ENCODE measurements around the gene TRPM1. TPM values are rescaled to one million over a fixed set of nuclear protein-coding genes. Genes with fewer than 3 reads are reported as not detected.

Gene TRPM1
- total RNA-seq, 2 donors from 2014 or later: not detected

GRCh38 chr15:30999729-31000128 lies 101.8 kb downstream of the TRPM1 start:
- Histone ChIP-seq H3K9ac (ENCODE audit: low read depth in 2 of 2, low read length in 2 of 2) (no peak overlapping the region), H3K27me3 (no peaks in the 10 kb centered on the region), H3K9me3 (no peaks in the 10 kb centered on the region), H3K4me1 (no peaks in the 10 kb centered on the region), H3K4me3 (no peak overlapping the region), H3K27ac (no peak overlapping the region), H3K36me3 (no peaks in the 10 kb centered on the region)
- no peak for DNase-seq
- TF ChIP-seq, protein P1, sequence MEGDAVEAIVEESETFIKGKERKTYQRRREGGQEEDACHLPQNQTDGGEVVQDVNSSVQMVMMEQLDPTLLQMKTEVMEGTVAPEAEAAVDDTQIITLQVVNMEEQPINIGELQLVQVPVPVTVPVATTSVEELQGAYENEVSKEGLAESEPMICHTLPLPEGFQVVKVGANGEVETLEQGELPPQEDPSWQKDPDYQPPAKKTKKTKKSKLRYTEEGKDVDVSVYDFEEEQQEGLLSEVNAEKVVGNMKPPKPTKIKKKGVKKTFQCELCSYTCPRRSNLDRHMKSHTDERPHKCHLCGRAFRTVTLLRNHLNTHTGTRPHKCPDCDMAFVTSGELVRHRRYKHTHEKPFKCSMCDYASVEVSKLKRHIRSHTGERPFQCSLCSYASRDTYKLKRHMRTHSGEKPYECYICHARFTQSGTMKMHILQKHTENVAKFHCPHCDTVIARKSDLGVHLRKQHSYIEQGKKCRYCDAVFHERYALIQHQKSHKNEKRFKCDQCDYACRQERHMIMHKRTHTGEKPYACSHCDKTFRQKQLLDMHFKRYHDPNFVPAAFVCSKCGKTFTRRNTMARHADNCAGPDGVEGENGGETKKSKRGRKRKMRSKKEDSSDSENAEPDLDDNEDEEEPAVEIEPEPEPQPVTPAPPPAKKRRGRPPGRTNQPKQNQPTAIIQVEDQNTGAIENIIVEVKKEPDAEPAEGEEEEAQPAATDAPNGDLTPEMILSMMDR (IDR thresholded peaks at IDR 0.05): no peak
- intact Hi-C loops (cut with DNase I): no loop called here

DNA sequence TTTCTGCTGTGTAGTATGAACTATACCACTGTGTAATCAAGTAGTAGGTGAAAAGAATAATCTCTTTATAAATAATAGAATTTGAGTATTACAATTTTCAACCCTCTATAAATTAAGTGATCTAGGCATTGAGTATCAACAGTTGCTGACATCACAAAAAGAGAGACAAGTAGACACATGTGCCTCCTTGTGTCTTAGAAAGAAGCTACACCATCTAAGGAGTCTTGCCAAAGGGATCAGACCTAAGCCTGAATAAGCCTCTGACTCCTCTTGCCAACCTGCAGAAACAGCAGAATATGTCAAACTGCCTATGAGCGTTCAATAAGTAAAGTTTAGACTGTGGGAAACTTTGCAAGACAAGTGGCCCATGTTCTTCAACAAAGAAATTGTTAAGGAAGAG lies 104.3 kb downstream of the TRPM1 start:
- intact Hi-C loops (cut with DNase I): no loop called here
- Histone ChIP-seq H3K4me1 (no peaks in the 10 kb centered on the region), H3K27me3 (no peaks in the 10 kb centered on the region), H3K4me3 (no peak overlapping the region), H3K9ac (ENCODE audit: low read depth in 2 of 2, low read length in 2 of 2) (no peak overlapping the region), H3K9me3 (no peaks in the 10 kb centered on the region), H3K36me3 (no peaks in the 10 kb centered on the region), H3K27ac (no peak overlapping the region)
- no peak for DNase-seq
- TF ChIP-seq, protein P1 (IDR thresholded peaks at IDR 0.05): no peak

GRCh38 chr15:30992249-30992864 lies 109.2 kb downstream of the TRPM1 start:
- DNase-seq: no peak
- intact Hi-C loops (cut with DNase I): no loop called here

DNA sequence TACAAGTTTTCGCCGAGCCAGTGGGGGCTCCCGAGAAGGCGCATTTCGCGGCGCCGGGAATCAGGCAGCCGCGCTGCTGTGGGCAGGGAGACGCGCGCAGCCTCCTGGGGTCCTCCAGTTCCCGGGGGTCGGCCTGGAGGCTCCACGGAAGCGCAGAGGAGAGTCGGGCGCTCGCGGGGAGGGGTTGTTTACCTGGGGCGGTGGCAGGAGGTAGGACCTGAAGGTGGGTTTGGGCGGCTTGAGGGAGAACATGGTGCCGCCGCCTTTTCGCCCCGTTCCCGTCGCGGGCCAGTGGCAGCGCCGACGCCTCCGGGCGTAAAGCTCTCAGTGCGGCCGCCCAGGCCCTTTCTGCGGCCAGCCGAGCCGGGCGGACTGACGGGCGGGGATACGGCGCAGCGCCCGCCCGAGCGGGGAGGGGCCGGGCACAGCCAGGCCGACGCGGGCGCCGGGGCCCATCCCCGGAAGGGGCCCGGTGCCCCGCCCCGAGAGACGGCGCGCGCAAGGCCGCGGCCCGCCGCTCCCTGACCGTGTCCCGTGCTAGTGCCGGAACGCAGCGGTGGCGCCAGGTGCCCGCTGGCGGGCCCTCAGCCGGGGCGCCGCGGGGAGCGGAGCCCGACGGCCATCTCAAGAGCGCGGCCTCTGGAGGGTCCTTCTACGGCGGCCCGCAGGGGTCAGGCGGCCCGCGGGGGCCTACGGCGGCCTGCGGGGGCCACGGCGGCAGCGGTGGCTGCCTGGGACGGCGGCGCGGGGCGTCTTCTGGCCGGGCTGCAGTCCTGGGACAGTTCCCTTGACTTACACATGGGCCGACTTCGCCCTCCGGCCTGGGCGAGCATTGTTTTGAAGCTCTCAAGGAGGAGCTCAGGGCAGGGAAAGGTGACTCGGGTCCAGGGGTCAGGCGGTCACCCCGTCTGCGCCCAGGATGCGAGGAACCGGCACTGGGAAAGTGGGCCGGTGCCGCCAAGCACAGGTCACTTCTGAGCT lies 110.0 kb downstream of the TRPM1 start, which contains the start of gene MTMR10:
MTMR10 (minus strand) TSS at position 374 of the 981 bp plus-strand sequence; CDS start at position 252, 122 bp downstream.
- Histone ChIP-seq H3K4me1 (no peaks in the 10 kb centered on the region), H3K4me3 (peak within 1 kb of the TSS; percentile 83), H3K9me3 (no peaks in the 10 kb centered on the region), H3K27me3 (no peaks in the 10 kb centered on the region), H3K9ac (ENCODE audit: low read depth in 2 of 2, low read length in 2 of 2) (peak within 1 kb of the TSS; percentile 96 to 97), H3K36me3 (no peaks in the 10 kb centered on the region), H3K27ac (peak within 1 kb of the TSS; percentile 98)
- peak; percentile 78 for DNase-seq
- TF ChIP-seq, protein P1 (IDR thresholded peaks at IDR 0.05): no peak
- intact Hi-C loops (cut with DNase I): no loop called here

More at GRCh38 chr15:30992249-30992864, 109.2 kb downstream of the TRPM1 start:
- H3K27ac ChIP-seq: peak overlapping the region; percentile 98
- no peaks in the 10 kb centered on the region for H3K9me3 ChIP-seq
- TF ChIP-seq, protein P1 (IDR thresholded peaks at IDR 0.05): no peak
- H3K36me3 ChIP-seq: no peaks in the 10 kb centered on the region
- no peaks in the 10 kb centered on the region for H3K4me1 ChIP-seq
- peak overlapping the region; percentile 83 for H3K4me3 ChIP-seq
- H3K27me3 ChIP-seq: no peaks in the 10 kb centered on the region
- H3K9ac ChIP-seq (ENCODE audit: low read depth in 2 of 2, low read length in 2 of 2): peak overlapping the region; percentile 52 to 96

- TF ChIP-seq, protein P1 (IDR thresholded peaks at IDR 0.05): no peak
- H3K9ac ChIP-seq (ENCODE audit: low read depth in 2 of 2, low read length in 2 of 2): peak overlapping the region; percentile 96 to 97
- no peaks in the 10 kb centered on the region for H3K27me3 ChIP-seq
- no peaks in the 10 kb centered on the region for H3K36me3 ChIP-seq
- intact Hi-C loops (cut with DNase I): no loop called here
- no peaks in the 10 kb centered on the region for H3K4me1 ChIP-seq
- H3K9me3 ChIP-seq: no peaks in the 10 kb centered on the region
- no peak for DNase-seq
- H3K4me3 ChIP-seq: peak overlapping the region; percentile 83
- peak overlapping the region; percentile 98 for H3K27ac ChIP-seq
Measured at GRCh38 chr15:30990446-30991254, 110.9 kb downstream of the TRPM1 start.
